Activated T-cell treated with anti-CD3 and anti-CD28 coated beads, Interleukin-2, amount 50 U/mL, for 4 hours (primary cell): Measurements from ENCODE around the gene CDC42EP1. TPM values are rescaled to one million over a fixed set of nuclear protein-coding genes. Genes with fewer than 3 reads are reported as not detected.
"Not testable (repeated sequence)": the region's sequence is repeated elsewhere in the genome, so short reads cannot be mapped to it uniquely, and the experiment has no call there.

ENCODE experiments used
- ATAC-seq, 2 donors: fragments of 200-7000 bp; cut with Tn5 transposase; one replicate each; pipeline ENCODE4 v1.10.0; 2021
- DNase-seq: peaks from one replicate; pipeline ENCODE4 v3.0.0-alpha.2; 2020
- H3K27me3 Mint-ChIP-seq: one replicate; pipeline ENCODE4 v1.8.0; 2021; ENCODE audit warnings: low read depth, mixed read lengths
- H3K36me3 Mint-ChIP-seq: one replicate; pipeline ENCODE4 v1.8.0; 2022; ENCODE audit warnings: mixed read lengths; ENCODE audit not compliant: insufficient read depth
- H3K4me1 Mint-ChIP-seq: one replicate; pipeline ENCODE4 v1.8.0; 2021; ENCODE audit warnings: low read depth, mixed read lengths
- H3K4me3 Mint-ChIP-seq: one replicate; pipeline ENCODE4 v1.8.0; 2021; ENCODE audit warnings: mild to moderate bottlenecking, moderate library complexity, mixed read lengths
- H3K9me3 Mint-ChIP-seq: one replicate; pipeline ENCODE4 v1.8.0; 2021; ENCODE audit warnings: mixed read lengths
- total RNA-seq, 3 donors: library from RNA; stranded (reverse); gene quantifications; one replicate each; pipeline ENCODE4 v1.2.1, GENCODE V29; 2021

CDC42EP1 gene
- total RNA-seq, 3 donors from 2014 or later, result 0.13 to 0.42 (median 0.35) TPM

DNA sequence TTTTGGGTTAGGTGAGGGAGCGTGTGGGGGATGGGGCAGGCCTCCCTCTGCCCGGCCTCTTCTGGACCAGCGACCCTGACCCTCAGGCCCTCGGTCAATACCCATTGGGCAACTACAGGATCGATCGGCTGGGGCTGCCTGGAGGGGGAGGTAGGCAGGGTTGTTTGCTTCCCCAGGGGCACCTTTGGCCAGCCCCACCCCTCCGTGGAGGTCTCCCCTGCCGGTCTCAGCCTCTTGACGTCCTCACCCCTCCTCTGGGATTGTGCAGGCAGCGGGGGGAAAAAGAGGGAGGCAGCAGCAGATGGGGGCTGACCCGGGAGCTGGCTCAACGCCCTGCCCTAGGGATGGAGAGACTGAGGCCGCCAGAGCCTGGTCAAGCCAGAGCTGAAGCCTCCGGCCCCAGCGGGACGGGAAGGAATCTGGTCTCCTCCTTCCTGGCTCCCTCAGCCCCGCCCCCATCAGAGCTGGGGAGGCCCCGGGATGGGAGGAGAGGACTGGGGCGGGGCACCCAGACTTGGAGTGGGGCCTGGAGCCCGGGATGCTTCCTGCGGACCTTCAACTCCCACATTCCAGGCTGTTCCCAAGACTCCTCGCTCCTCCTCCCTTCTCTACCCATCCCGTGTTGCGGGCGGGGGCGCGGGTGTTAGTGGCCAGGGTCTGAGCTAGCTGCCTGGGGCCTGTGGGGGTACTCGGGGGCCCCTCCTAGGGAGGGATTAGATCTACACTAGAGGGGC is 14.4 kb upstream of the CDC42EP1 start:
- ATAC-seq (no peak), DNase-seq (no peak)
- H3K4me1 Mint-ChIP-seq, result peaks cover 15% of the 10 kb centered on the region
- H3K9me3 Mint-ChIP-seq, result no peaks in the 10 kb centered on the region
- no peaks in the 10 kb centered on the region for H3K36me3 Mint-ChIP-seq
- H3K4me3 Mint-ChIP-seq, result no peak overlapping the region
- H3K27me3 Mint-ChIP-seq, result peaks cover 10% of the 10 kb centered on the region

DNA sequence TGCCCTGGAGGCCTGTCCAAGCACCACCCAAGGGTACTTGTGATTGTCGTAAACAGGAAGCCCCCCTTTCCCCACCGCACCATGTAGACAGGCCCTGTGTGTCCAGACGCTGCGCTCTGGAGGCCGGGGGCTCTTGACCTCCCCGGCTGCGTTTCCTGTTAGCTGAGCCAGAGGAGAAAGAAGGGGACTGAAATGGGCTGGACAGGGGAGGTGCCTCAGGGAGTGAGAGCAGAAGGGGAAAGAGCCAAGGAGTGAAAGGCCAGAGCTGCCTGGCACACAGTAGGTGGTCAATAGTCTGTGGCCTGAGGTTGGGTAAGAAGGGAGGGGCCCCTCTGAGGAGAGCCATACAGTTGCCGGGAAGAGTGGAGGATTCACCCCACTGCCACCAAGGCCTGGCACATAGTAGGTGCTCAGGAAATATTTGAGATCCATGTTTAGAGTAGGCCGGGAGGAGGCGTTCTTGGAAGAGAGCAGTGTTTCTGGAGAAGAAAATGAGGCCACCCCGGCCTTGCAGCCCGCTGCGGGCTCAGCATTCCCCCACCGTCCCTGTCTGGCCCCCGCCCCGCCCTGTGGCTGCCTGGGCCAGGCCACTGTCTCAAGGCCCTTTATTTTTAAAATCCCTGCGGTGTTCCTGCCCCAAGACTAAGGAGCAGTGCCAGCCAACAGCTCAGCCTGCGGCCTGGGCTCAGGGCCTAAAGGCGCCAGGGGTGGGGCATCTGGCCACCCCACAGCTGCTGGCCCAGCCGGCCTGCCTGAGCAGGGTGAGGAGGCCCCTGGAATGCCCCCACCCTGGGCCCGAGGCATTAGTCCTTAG is 13.6 kb upstream of the CDC42EP1 start:
- Mint-ChIP-seq H3K36me3 (no peaks in the 10 kb centered on the region), H3K4me3 (no peak overlapping the region), H3K27me3 (peaks cover 14% of the 10 kb centered on the region), H3K9me3 (no peaks in the 10 kb centered on the region), H3K4me1 (peaks cover 11% of the 10 kb centered on the region)
- no peak for ATAC-seq
- DNase-seq, result no peak

DNA sequence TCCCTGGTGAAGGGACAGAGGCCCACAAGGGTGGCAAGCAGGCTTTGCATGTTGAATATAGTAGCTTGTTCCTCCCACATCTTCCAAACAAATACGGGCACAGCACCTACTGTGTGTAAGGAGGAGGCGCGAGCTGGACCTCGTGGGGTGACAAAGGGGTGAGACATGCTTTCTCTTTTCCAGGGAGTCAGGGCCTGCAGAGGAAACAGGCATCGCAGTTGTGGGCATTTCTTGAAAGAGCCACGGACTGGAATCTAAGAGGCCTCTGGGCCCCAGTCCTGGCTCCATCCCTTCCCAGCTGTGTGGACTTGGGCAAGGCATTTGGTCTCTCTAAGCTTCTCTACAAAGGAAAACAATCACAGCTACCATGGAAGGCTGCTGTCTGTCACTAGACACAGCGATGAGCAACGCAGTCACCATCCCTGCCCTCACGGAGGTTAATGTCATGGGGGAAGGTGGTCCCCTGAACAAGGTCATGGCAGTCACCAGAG is 13.0 kb upstream of the CDC42EP1 start:
- H3K36me3 Mint-ChIP-seq, result no peaks in the 10 kb centered on the region
- ATAC-seq (no peak), DNase-seq (no peak)
- no peak overlapping the region for H3K4me3 Mint-ChIP-seq
- H3K4me1 Mint-ChIP-seq, result peaks cover 6% of the 10 kb centered on the region
- no peaks in the 10 kb centered on the region for H3K9me3 Mint-ChIP-seq
- H3K27me3 Mint-ChIP-seq, result peaks cover 16% of the 10 kb centered on the region

DNA sequence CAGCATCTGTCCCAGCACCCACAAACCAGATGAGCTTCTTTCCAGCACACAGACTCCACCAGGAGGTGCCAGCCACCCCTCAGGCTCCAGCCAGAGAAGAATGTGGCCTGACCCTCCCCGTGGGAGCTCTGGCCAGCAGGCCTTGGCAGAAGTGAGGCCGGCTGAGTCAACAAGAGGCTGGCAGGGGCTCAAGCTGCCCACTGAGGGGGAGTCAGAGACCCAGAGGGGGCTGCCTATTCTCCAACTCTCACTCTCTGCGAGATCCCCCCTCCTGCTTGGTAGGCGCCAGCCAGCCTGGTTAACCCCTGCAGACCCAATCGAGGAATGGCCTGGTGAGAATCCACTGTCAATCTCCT is 10.6 kb upstream of the CDC42EP1 start:
- DNase-seq, result no peak
- ATAC-seq, result no peak

DNA sequence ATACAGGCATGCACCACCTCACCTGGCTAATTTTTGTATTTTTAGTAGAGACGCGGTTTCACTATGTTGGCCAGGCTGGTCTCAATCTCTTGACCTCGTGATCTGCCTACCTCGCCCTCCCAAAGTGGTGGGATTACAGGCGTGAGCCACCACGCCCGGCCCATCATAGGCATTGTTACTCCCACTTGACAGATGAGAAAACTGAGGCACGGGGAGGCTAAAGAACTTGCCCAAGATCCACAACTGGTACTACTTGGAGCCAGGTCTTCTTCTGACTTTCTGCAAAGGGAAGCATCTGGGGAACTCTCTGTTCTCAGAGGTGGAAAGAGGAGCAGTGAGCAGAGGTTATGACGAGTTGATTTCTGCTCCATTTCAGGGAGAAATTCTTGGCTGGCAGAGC is 9.4 kb upstream of the CDC42EP1 start:
- not testable (repeated sequence) for ATAC-seq, H3K4me3 Mint-ChIP-seq, H3K36me3 Mint-ChIP-seq, DNase-seq, H3K9me3 Mint-ChIP-seq, H3K4me1 Mint-ChIP-seq
- peaks cover 17% of the 10 kb centered on the region for H3K27me3 Mint-ChIP-seq

More for the DNA sequence above, 10.6 kb upstream of the CDC42EP1 start:
- no peak overlapping the region for H3K4me3 Mint-ChIP-seq
- no peaks in the 10 kb centered on the region for H3K36me3 Mint-ChIP-seq
- H3K9me3 Mint-ChIP-seq, result no peaks in the 10 kb centered on the region
- H3K4me1 Mint-ChIP-seq, result peaks cover 6% of the 10 kb centered on the region
- peaks cover 13% of the 10 kb centered on the region for H3K27me3 Mint-ChIP-seq

DNA sequence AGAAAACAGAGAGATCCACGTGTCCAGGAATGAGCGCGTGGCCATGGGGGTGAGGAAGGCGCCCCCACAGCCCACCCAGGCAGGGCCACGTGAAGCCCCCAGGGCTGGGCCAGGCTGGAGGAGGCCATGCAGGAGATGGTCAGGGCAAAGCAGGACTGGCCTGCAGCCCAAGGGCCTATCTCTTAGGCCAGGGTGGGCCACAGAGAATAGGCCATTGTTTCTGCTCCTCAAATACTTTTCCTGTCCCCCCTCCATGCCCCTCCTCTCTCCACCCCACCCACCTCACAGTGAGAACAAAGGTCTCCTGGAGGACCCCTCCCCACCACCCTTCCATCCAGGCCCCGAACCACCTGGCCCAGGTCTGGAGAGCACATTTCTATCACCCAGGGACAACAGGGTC is 8.3 kb upstream of the CDC42EP1 start:
- H3K4me3 Mint-ChIP-seq, result no peak overlapping the region
- no peaks in the 10 kb centered on the region for H3K4me1 Mint-ChIP-seq
- no peak for DNase-seq
- no peak for ATAC-seq
- no peaks in the 10 kb centered on the region for H3K36me3 Mint-ChIP-seq
- H3K9me3 Mint-ChIP-seq, result no peaks in the 10 kb centered on the region
- H3K27me3 Mint-ChIP-seq, result peaks cover 22% of the 10 kb centered on the region

DNA sequence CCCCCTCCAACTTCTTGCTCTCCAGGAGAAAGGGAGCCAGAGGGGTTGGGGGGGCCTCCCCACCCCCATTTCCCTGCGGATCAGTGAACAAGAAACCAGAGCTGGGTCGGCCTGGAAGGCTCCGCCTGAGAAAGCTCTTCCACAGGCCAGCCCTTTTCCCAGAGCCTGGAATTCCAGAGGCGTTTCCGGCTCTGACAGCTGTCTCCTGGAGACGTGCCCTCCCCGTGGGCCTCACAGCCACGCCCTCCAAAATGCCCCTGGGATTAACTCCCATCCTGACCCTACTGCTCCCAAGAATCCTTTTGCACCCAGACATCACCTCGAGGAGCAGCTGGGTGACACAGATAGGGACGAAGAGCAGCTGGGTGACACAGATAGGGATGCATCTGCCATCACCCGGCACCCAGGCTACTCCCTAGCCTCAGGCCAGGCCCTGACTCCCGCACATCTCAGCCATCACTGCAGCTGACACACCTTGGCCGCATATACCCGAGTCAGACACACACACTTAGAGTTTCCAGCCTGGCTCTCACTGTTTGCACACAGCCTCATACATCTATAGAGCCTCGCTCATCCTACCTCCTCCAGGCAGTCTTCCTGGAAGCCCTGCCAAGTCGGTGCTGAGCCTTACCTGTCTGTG is 7.6 kb upstream of the CDC42EP1 start:
- H3K4me1 Mint-ChIP-seq, result no peaks in the 10 kb centered on the region
- ATAC-seq (no peak), DNase-seq (no peak)
- no peaks in the 10 kb centered on the region for H3K9me3 Mint-ChIP-seq
- no peaks in the 10 kb centered on the region for H3K36me3 Mint-ChIP-seq
- H3K27me3 Mint-ChIP-seq, result peaks cover 28% of the 10 kb centered on the region
- no peak overlapping the region for H3K4me3 Mint-ChIP-seq

DNA sequence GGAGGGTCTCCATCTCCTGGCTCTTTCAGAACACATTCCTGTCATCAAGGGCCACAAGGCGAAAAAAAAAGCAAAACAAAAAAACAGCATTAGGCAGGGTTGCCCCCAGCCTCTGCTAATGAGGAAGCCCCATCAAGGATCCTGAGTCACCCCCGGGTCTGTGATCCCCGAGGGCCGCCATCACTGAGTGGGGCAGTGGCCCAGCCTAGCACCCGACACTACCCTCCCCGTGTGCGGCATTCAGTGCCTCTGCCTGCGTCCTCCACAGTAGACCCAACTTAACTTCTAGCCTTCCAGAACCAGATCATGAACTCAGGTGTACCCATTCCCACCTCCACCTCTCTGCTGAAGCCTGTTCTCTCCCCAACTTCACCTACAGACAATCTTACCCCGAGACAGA is 6.6 kb upstream of the CDC42EP1 start:
- DNase-seq (no peak), ATAC-seq (no peak)
- H3K4me3 Mint-ChIP-seq, result no peak overlapping the region
- H3K36me3 Mint-ChIP-seq, result no peaks in the 10 kb centered on the region
- peaks cover 34% of the 10 kb centered on the region for H3K27me3 Mint-ChIP-seq
- no peaks in the 10 kb centered on the region for H3K4me1 Mint-ChIP-seq
- no peaks in the 10 kb centered on the region for H3K9me3 Mint-ChIP-seq

DNA sequence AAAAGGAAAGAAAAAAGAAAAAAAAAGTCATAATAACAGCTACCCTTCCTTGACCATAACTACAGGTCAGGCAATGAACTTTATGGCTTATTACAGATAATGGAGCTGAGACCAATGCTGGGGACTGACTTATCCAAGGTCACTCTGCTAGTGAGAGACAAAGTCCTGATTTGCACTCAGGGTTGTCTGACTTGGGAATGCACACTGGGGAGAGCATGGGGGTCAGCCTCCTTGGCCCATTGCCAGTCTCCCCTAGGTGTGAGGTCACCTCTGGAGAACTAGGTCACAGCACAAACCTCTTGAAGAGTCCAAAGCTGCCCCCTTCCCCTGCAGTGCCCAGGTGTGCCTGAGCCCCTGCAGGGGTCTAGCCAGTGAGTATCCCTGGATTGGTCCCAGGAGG is 5.3 kb upstream of the CDC42EP1 start:
- Mint-ChIP-seq H3K4me3 (no peak overlapping the region), H3K4me1 (no peaks in the 10 kb centered on the region), H3K9me3 (no peaks in the 10 kb centered on the region), H3K27me3 (peaks cover 42% of the 10 kb centered on the region), H3K36me3 (no peaks in the 10 kb centered on the region)
- ATAC-seq (no peak), DNase-seq (no peak)

DNA sequence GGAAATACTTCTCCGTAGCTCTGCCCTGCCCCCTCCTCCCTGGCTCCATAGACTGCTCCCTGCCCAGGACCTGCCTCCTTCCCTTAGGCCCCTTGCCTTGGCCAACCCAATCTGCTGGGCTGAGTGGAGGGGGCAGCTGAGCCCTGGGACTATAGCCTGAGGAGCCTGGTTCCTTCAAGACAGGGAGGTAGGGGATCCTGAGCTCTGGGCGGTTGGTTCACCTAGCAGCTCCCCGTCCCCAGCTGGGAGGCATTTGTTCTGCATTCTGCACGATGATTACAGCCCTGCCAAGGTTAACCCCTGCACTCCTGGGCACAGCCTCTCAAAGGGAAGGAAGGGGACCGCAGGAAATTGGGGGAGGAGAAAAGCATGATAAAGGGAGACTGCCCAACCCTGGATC is 3.6 kb upstream of the CDC42EP1 start:
- DNase-seq (no peak), ATAC-seq (no peak)
- Mint-ChIP-seq H3K9me3 (no peaks in the 10 kb centered on the region), H3K27me3 (peaks cover 40% of the 10 kb centered on the region), H3K4me3 (no peak overlapping the region), H3K36me3 (no peaks in the 10 kb centered on the region), H3K4me1 (peaks cover 6% of the 10 kb centered on the region)

DNA sequence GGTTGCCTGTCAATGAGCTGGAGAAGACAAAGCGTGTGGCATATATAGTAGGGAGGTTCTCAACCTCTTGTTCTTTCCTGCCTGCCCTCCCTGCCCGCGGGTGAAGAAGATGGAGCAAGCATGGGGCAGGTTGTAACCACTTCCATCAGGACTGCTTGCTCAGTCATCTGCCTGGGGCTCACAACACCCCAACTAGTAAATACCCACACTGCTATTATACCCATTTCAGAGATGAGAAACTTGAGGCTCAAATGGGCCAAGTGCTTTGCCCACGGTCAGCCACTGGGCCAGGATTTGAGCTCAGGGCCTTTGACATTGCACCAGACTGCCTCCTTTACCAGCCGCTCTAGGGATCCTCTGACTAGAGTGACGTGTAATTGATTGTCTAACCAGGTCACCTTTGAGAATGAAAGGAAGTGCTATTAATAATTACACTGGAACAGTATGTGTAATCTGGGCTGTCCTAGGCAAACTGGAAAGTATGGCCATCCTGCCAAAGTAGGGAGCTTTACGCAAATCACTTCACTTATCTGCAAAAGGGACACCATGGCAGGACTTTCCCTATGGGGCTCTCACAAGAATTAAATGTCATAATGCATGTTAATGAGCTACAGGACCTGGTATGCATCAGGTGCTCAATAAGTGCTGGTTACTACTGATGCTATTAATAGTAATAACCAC is 2.8 kb upstream of the CDC42EP1 start:
- H3K27me3 Mint-ChIP-seq, result peaks cover 47% of the 10 kb centered on the region
- DNase-seq, result no peak

DNA sequence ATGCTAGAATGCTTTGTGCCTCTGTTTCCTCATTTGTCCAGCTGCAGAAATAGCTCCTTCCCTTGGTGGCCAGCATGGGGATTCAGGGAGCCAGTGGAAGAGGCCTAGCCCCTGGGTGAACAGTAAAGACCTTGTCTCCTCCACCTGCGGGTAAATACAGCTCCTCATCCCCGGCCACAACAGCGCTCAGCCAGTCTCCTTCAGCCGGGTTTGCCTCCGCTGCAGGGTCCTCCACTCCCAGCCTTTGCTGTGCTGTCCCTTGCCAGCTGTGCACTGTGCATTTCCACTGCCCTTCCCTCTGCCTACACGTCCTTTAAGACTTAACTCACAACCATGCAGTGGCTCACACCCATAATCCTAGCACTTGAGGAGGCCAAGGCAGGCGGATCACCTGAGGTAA is 1.5 kb upstream of the CDC42EP1 start:
- Mint-ChIP-seq H3K4me3 (no peak overlapping the region), H3K9me3 (no peaks in the 10 kb centered on the region), H3K4me1 (peaks cover 14% of the 10 kb centered on the region), H3K27me3 (peaks cover 53% of the 10 kb centered on the region), H3K36me3 (no peaks in the 10 kb centered on the region)
- ATAC-seq (no peak), DNase-seq (no peak)

More for the DNA sequence above, 2.8 kb upstream of the CDC42EP1 start:
- Mint-ChIP-seq H3K9me3 (no peaks in the 10 kb centered on the region), H3K4me1 (peaks cover 13% of the 10 kb centered on the region), H3K36me3 (no peaks in the 10 kb centered on the region), H3K4me3 (no peak overlapping the region)
- ATAC-seq, result no peak

DNA sequence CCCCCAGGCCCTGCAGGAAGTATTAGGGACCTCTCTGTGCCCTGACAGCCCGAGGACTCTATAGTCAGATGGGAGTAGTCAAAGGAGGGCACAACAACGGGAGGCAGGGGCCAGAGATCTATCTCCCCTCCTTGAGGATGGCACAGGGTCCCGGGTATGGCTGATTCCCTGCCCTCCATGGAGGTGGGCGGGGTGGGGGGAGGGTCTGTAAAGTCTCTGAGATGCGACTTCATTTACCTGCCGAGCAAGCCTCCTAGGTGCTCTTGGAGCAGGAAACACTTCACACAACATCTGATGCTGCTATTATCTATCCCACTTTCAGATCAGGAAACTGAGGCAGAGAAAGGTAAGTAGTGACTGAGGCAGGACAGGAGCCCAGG is 769 bp upstream of the CDC42EP1 start:
- H3K4me3 Mint-ChIP-seq, result no peak overlapping the region
- H3K9me3 Mint-ChIP-seq, result no peaks in the 10 kb centered on the region
- no peak for DNase-seq
- H3K4me1 Mint-ChIP-seq, result peaks cover 14% of the 10 kb centered on the region
- H3K27me3 Mint-ChIP-seq, result peaks cover 56% of the 10 kb centered on the region
- no peak for ATAC-seq
- no peaks in the 10 kb centered on the region for H3K36me3 Mint-ChIP-seq

DNA sequence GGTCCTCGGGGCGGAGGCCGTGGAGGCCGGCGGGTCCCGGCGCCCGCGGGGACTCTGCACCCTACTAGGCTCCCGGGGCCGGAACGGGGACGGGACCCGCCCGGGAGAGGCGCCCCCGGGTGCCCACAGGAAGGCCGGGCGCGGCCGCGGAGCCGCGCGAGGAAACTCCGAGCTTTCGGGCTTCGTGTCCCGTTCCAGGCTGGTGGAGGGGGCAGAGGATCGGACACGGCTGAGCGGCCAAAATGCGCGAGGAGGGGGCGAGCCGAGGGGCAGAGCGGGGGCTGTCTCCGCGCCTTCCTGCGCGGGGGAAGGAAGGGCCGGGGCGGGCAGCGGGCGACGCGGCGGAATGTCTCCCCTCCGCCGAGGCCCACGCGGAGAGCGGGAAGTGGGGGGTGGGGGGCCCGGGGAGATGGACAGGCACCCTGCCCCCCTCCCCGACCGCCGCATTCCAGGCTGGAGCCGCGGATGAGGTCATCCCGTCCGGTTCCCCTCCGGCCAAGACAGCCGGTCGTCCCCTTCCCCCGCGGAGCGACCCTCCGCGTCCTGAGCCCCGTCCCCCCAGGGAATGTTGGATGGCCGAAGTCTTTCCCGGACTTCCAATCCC is 430 bp downstream of the CDC42EP1 start:
- H3K4me3 Mint-ChIP-seq, result peak overlapping the region; percentile 60
- no peaks in the 10 kb centered on the region for H3K9me3 Mint-ChIP-seq
- peaks cover 14% of the 10 kb centered on the region for H3K4me1 Mint-ChIP-seq
- peaks cover 55% of the 10 kb centered on the region for H3K27me3 Mint-ChIP-seq
- ATAC-seq (peak in 1 of 2 donors; percentile 32), DNase-seq (no peak)
- no peaks in the 10 kb centered on the region for H3K36me3 Mint-ChIP-seq
